Measurements from ENCODE around the gene CLRN1.

GRCh38 chr3:150905746-150906145 lies 66.8 kb downstream of the CLRN1 start:
- TF ChIP-seq EZH2 (IDR thresholded peaks at IDR 0.05; ENCODE audit: borderline replicate concordance) (no peak), EZH2phosphoT487 (IDR thresholded peaks at IDR 0.05; ENCODE audit: low read depth, severe bottlenecking, unreplicated experiment) (no peak)
- TF ChIP-seq, protein P1, sequence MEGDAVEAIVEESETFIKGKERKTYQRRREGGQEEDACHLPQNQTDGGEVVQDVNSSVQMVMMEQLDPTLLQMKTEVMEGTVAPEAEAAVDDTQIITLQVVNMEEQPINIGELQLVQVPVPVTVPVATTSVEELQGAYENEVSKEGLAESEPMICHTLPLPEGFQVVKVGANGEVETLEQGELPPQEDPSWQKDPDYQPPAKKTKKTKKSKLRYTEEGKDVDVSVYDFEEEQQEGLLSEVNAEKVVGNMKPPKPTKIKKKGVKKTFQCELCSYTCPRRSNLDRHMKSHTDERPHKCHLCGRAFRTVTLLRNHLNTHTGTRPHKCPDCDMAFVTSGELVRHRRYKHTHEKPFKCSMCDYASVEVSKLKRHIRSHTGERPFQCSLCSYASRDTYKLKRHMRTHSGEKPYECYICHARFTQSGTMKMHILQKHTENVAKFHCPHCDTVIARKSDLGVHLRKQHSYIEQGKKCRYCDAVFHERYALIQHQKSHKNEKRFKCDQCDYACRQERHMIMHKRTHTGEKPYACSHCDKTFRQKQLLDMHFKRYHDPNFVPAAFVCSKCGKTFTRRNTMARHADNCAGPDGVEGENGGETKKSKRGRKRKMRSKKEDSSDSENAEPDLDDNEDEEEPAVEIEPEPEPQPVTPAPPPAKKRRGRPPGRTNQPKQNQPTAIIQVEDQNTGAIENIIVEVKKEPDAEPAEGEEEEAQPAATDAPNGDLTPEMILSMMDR (IDR thresholded peaks at IDR 0.05; ENCODE audit: poor library complexity), result no peak

Data from hepatocyte (in vitro differentiated cells).